ENCODE data around the gene CMBL. TPM values are rescaled to one million over a fixed set of nuclear protein-coding genes. Genes with fewer than 3 reads are reported as not detected.
"Not testable (repeated sequence)": the region's sequence is repeated elsewhere in the genome, so short reads cannot be mapped to it uniquely, and the experiment has no call there.

The CMBL gene
- total RNA-seq, 1 experiment from 2014 or later = 12.9 TPM

DNA sequence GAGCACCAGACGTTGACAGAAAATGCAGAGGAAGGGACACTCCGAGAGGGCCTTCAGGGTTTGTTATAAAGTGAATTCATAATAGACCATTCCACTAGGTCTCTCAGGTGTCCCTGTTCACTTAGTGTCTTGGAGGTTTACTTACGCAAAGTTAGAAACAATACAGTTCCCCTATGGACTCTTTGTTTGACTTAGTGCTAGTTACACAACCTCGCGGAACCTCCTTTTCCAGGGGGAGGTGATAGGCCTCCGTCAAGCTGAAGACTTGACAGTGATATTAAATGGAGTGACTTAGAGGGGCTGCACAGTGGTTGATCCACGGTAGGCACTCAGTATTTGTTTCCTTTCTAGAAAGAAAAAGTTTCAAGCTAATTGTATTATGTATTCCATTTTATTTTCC lies 56.3 kb downstream of the CMBL start:
- H3K4me1 Mint-ChIP-seq (ENCODE audit: low read depth, unreplicated experiment) = peaks cover 27% of the 10 kb centered on the region
- intact Hi-C loops (cut with micrococcal nuclease; ENCODE audit: unreplicated experiment) = loop anchor here (2.0 kb wide), 1 partner anchor 57 kb away; no protein-coding TSS in a partner anchor
- DNase-seq = no peak
- H3K36me3 Mint-ChIP-seq (ENCODE audit: insufficient read depth, unreplicated experiment) = peaks cover 81% of the 10 kb centered on the region
- peak overlapping the region; percentile 89 for H3K27ac Mint-ChIP-seq (ENCODE audit: unreplicated experiment)
- BruUV-seq (replicated peaks) = no TSS peak
- H3K27me3 Mint-ChIP-seq (ENCODE audit: unreplicated experiment) = no peaks in the 10 kb centered on the region
- CTCF ChIA-PET = interaction anchor here (0.6 kb wide), 2 partner anchors 233 to 320 kb away, joined by 4 to 5 read pairs; no protein-coding TSS in a partner anchor
- TF ChIP-seq, protein P1, sequence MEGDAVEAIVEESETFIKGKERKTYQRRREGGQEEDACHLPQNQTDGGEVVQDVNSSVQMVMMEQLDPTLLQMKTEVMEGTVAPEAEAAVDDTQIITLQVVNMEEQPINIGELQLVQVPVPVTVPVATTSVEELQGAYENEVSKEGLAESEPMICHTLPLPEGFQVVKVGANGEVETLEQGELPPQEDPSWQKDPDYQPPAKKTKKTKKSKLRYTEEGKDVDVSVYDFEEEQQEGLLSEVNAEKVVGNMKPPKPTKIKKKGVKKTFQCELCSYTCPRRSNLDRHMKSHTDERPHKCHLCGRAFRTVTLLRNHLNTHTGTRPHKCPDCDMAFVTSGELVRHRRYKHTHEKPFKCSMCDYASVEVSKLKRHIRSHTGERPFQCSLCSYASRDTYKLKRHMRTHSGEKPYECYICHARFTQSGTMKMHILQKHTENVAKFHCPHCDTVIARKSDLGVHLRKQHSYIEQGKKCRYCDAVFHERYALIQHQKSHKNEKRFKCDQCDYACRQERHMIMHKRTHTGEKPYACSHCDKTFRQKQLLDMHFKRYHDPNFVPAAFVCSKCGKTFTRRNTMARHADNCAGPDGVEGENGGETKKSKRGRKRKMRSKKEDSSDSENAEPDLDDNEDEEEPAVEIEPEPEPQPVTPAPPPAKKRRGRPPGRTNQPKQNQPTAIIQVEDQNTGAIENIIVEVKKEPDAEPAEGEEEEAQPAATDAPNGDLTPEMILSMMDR (IDR thresholded peaks at IDR 0.05; ENCODE audit: unreplicated experiment) = no peak
- peak overlapping the region; percentile 86 for H3K4me3 Mint-ChIP-seq (ENCODE audit: low read depth, unreplicated experiment)
- H3K9me3 Mint-ChIP-seq (ENCODE audit: low read depth, unreplicated experiment) = no peaks in the 10 kb centered on the region

DNA sequence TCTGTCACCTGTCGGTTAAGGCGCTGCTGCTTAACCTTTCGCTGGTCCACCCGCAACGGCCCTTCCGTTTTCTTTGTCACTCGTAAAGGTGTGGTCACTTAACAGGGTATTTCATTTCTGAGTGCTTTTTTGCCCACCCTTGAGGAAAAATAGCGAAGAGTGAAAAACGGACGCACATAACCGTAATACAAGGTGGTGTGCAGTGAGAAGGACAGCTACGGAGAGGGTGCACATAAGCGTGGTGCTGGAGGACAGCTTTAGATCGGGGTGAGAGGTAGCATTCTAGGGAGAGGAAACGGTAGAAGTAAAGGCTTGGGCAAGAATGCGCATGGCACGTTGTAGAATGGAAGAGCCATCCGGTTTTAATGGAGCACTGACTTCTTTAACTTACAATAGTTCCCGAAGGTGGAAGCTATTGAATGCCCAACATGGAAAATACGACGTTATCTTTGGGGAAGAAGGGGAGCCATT lies 56.9 kb downstream of the CMBL start:
- Mint-ChIP-seq H3K9me3 (ENCODE audit: low read depth, unreplicated experiment) (no peaks in the 10 kb centered on the region), H3K4me3 (ENCODE audit: low read depth, unreplicated experiment) (peak overlapping the region; percentile 86), H3K27ac (ENCODE audit: unreplicated experiment) (peak overlapping the region; percentile 89), H3K36me3 (ENCODE audit: insufficient read depth, unreplicated experiment) (peaks cover 75% of the 10 kb centered on the region), H3K4me1 (ENCODE audit: low read depth, unreplicated experiment) (peaks cover 27% of the 10 kb centered on the region), H3K27me3 (ENCODE audit: unreplicated experiment) (no peaks in the 10 kb centered on the region)
- no TSS peak for BruUV-seq (replicated peaks)
- TF ChIP-seq, protein P1 (IDR thresholded peaks at IDR 0.05; ENCODE audit: unreplicated experiment) = no peak
- intact Hi-C loops (cut with micrococcal nuclease; ENCODE audit: unreplicated experiment) = loop anchor here (2.0 kb wide), 1 partner anchor 58 kb away; no protein-coding TSS in a partner anchor
- DNase-seq = no peak
- CTCF ChIA-PET = no interaction called here

DNA sequence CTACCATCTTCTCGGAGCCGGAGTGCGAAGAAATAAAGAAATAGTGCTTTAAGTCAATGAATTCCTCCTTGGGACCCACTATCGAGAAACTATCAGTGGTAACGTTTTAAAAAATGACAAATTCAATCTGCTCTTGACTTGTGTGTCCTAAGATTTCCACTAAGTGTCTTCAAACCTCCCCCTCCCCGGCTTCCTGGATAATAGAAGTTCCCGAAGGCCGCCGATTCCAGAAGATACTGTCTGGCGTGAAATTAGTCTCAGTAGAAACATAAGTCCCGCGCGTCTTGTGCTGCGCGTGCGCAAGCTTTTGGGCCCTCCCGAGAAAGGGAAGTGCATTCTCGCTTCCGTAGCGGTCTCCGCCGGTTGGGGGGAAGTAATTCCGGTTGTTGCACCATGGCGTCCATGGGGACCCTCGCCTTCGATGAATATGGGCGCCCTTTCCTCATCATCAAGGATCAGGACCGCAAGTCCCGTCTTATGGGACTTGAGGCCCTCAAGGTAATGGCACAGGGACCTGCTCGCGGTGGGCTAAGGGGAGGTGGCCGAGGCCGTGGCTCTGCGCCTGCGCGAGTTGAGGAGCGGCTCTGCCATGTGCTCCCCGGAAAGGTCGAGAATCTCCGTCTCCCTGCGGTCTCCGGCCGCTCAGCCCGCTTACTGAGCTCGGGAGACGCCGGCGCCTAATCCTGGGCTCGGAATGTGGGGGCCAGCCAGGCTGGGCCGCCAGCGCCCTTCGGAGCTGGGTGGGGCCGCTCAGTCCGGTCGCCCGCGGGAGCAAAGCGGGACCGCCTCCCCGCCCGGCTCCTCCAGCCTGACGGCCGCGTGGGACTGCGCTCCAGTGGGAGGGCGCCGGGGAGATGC lies 57.5 kb downstream of the CMBL start, which contains the start of gene CCT5:
TSS of gene CCT5 (plus strand) at position 333 of the 858 bp plus-strand sequence. CDS start at position 394, 61 bp downstream.
- intact Hi-C loops (cut with micrococcal nuclease; ENCODE audit: unreplicated experiment) = loop anchor here (2.0 kb wide), 1 partner anchor 59 kb away; no protein-coding TSS in a partner anchor
- peak; percentile 86 for DNase-seq
- CTCF ChIA-PET = interaction anchor here (0.6 kb wide), 2 partner anchors 37 to 561 kb away, joined by 4 to 7 read pairs; no protein-coding TSS in a partner anchor
- H3K36me3 Mint-ChIP-seq (ENCODE audit: insufficient read depth, unreplicated experiment) = peaks cover 68% of the 10 kb centered on the region
- peak within 1 kb of the TSS; percentile 86 for H3K4me3 Mint-ChIP-seq (ENCODE audit: low read depth, unreplicated experiment)
- H3K27me3 Mint-ChIP-seq (ENCODE audit: unreplicated experiment) = no peaks in the 10 kb centered on the region
- no peaks in the 10 kb centered on the region for H3K9me3 Mint-ChIP-seq (ENCODE audit: low read depth, unreplicated experiment)
- peaks cover 25% of the 10 kb centered on the region for H3K4me1 Mint-ChIP-seq (ENCODE audit: low read depth, unreplicated experiment)
- TF ChIP-seq, protein P1 (IDR thresholded peaks at IDR 0.05; ENCODE audit: unreplicated experiment) = no peak
- H3K27ac Mint-ChIP-seq (ENCODE audit: unreplicated experiment) = peak within 1 kb of the TSS; percentile 89
- BruUV-seq (replicated peaks) = TSS peak; percentile 34

DNA sequence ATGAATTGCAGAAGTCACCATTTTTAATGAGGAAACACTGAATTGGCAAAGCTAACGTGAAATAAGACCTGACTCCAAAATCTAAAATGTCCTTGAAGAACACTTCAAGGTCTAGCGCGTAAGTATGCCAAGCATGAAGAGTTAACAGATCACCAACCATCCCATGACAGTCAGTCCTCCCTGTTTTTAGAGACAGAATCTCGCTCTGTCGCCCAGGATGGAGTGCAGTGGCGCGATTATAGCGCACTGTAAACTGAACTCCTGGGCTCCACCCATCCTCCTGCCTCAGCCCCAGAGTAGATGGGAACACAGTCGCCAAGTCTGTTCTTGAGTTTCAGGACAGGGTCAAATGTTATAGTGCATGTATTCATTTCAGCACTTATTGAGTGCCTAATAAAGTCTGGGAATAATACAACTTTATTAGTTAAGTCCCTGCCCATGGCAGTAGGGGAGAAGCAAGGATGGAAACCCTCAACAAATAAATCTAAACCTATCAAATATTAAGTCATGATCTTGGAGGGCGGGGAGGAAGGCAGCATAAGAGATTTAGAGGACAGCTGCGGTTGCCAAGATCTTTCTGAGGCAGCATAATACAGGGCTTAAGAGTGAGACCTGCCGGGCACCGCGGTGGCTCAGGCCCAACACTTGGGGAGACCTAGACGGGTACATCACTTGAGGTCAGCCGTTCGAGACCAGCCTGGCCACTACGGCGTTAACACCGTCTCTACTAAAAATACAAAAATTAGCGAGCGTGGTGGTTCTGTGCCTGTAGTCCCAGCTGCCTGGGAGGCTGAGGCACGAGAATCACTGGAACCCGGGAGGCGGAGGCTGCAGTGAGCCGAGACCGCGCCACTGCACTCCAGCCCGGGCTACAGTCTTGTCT lies 59.1 kb downstream of the CMBL start:
- Mint-ChIP-seq H3K36me3 (ENCODE audit: insufficient read depth, unreplicated experiment) (peaks cover 53% of the 10 kb centered on the region), H3K9me3 (ENCODE audit: low read depth, unreplicated experiment) (no peaks in the 10 kb centered on the region), H3K27ac (ENCODE audit: unreplicated experiment) (peak overlapping the region; percentile 89), H3K27me3 (ENCODE audit: unreplicated experiment) (no peaks in the 10 kb centered on the region), H3K4me1 (ENCODE audit: low read depth, unreplicated experiment) (peaks cover 24% of the 10 kb centered on the region), H3K4me3 (ENCODE audit: low read depth, unreplicated experiment) (peak overlapping the region; percentile 86)
- CTCF ChIA-PET = interaction anchor here (0.6 kb wide), 1 partner anchor 14 kb away, joined by 6 read pairs; no protein-coding TSS in a partner anchor
- BruUV-seq (replicated peaks) = no TSS peak
- TF ChIP-seq, protein P1 (IDR thresholded peaks at IDR 0.05; ENCODE audit: unreplicated experiment) = no peak
- no peak for DNase-seq
- intact Hi-C loops (cut with micrococcal nuclease; ENCODE audit: unreplicated experiment) = no loop called here

DNA sequence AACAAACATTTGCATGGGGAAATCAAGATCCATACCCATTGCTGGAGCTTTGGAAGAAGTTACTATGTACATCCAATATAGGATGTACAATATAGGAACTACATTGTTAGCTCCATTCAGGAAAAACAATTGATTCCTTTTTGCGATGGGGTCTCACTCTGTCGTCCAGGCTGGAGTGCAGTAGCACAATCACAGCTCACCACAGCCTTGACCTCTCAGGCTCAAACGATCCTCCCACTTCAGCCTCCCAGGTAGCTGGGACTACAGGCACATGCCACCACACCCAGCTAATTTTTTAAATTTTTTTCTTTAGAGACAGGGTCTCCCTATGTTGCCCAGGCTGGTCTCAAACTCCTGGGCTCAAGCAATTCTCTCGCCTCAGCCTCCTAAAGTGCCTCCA lies 60.5 kb downstream of the CMBL start:
- H3K4me3 Mint-ChIP-seq (ENCODE audit: low read depth, unreplicated experiment); DNase-seq; H3K27me3 Mint-ChIP-seq (ENCODE audit: unreplicated experiment); BruUV-seq (replicated peaks); intact Hi-C loops (cut with micrococcal nuclease; ENCODE audit: unreplicated experiment); H3K9me3 Mint-ChIP-seq (ENCODE audit: low read depth, unreplicated experiment); H3K27ac Mint-ChIP-seq (ENCODE audit: unreplicated experiment): not testable (repeated sequence)
- Mint-ChIP-seq H3K4me1 (ENCODE audit: low read depth, unreplicated experiment) (peaks cover 25% of the 10 kb centered on the region), H3K36me3 (ENCODE audit: insufficient read depth, unreplicated experiment) (peaks cover 42% of the 10 kb centered on the region)
- CTCF ChIA-PET = interaction anchor here (0.6 kb wide), 1 partner anchor 47 kb away, joined by 3 read pairs; no protein-coding TSS in a partner anchor
